Measurements from ENCODE around the gene RSPO4. TPM values are rescaled to one million over a fixed set of nuclear protein-coding genes. Genes with fewer than 3 reads are reported as not detected.

RSPO4 gene
- total RNA-seq, 1 donor from 2014 or later = 0.11 TPM

DNA sequence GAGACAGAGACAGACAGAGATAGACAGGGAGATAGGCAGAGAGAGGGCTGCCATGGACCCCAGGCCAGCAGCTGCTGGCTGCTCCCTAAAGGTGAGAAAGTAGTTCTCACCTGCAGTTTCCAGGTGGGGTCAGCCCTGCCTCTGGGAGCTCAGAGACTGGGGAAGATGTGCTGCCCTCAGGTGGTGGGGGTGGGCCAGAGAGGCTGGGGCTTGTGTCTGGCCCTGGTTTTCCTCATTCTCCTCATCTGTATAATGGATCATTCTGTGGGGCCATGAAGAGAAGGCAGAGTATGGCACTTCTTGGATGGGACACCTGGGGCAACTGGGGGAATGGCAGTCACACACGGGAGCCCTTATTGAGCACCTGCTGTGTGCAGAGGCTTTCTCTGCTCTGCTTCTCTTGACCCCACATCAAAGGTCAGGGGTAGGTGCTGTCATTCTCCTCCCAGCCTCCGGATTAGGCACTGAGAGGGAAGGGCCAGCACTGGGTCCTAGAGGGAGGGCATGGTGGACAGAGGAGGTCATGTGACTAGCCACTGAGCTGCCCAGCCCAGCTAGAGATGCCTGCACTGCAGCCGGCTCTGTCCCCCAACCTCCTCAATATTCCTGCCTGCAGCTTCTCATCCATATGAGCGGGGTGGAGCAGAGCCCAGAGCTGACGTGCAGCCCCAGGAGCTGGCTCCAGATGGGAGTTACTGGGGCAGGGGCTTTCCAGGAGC, 90.1 kb downstream of the RSPO4 start:
- Mint-ChIP-seq H3K27ac (no peak overlapping the region), H3K4me3 (no peak overlapping the region), H3K9me3 (no peaks in the 10 kb centered on the region), H3K4me1 (no peaks in the 10 kb centered on the region), H3K27me3 (peaks cover 24% of the 10 kb centered on the region), H3K36me3 (ENCODE audit: low read depth) (no peaks in the 10 kb centered on the region)
- no peak for ATAC-seq (ENCODE audit: low read depth)
- no peak for DNase-seq
- TF ChIP-seq, protein P1, sequence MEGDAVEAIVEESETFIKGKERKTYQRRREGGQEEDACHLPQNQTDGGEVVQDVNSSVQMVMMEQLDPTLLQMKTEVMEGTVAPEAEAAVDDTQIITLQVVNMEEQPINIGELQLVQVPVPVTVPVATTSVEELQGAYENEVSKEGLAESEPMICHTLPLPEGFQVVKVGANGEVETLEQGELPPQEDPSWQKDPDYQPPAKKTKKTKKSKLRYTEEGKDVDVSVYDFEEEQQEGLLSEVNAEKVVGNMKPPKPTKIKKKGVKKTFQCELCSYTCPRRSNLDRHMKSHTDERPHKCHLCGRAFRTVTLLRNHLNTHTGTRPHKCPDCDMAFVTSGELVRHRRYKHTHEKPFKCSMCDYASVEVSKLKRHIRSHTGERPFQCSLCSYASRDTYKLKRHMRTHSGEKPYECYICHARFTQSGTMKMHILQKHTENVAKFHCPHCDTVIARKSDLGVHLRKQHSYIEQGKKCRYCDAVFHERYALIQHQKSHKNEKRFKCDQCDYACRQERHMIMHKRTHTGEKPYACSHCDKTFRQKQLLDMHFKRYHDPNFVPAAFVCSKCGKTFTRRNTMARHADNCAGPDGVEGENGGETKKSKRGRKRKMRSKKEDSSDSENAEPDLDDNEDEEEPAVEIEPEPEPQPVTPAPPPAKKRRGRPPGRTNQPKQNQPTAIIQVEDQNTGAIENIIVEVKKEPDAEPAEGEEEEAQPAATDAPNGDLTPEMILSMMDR (IDR thresholded peaks at IDR 0.05) = no peak
- POLR2A ChIA-PET = no interaction called here
- intact Hi-C loops (cut with micrococcal nuclease) = no loop called here
- CTCF ChIA-PET = interaction anchor here (0.7 to 1.0 kb wide), 2 partner anchors 44 to 93 kb away, joined by 3 read pairs; no protein-coding TSS in a partner anchor

DNA sequence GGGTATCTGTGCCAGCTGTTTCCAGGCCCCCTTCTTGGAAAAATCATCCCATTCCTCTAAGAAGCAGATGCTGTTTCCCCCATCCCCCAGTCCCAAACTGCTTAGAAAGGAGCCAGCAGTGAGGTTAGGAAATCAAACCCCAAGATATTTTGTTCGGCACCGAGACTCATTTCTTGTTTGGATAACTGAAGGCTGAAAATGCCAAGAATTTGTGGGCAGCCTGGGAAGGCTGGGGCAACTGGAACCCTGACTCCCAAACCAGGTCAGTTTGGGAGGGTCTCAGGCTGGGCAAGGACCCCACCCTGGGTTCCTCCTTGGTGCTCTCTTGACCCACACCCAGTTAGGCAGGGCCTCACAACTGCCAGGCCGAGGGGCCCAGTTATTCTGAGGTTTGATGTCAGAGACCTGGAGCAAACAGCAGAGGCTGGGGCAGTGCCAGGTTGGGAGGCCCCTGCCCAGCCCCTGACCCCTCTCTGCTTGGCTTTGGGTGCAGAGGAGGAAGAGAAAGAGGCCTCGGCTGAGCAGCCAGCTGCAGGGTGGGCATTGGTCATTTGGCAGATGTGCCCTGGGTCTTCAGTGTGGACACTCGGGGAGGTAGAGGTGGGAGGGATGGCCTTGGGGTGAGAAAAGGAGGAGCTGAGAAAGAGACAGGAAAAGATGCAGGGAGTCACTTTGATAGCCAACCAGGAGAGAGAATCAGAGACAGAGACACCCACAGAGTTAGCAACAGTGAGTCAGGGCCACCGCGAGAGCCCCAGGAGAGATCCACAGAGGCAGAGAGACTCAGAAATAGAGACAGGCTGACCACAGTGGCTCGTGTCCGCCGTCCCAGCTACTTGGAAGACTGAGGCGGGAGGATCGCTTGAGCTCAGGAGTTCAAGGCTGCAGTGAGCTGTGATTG, 91.0 kb downstream of the RSPO4 start:
- POLR2A ChIA-PET = no interaction called here

DNA sequence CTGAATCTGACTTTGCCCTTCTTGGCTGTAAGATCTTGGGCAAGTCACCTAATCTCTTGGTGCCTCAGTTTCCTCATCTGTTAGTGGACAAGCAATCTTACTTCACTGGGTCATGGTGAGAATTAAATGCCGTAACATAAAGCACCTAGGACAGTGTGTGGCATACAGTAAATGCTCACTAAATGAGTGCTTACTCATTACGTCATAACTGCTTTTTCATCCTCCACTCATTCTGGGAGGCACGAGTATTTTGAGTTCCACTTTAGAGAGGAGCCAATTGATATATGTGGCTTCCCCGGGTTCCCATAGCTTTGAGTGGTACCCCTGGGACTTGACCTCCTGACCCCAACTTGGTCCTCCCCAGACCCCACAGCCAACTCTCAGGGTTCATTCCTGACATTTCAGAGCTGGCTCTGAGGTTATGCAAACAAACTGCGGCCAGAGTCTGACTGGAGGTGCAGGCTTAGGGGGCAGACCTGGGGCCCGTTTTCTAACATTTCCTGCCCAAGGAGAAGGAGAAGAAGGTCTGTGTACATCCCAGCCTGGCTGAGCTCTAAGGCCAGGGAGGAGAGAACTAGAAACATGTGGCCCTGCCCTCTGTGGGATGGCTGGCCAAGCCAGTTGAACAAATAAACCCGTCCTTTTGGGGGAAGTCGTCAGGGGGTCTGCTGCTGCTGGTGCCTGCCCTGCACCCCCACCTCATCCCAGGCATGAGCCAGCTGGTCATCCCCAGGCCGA, 91.8 kb downstream of the RSPO4 start:
- intact Hi-C loops (cut with micrococcal nuclease) = no loop called here
- POLR2A ChIA-PET = no interaction called here
- Mint-ChIP-seq H3K9me3 (no peaks in the 10 kb centered on the region), H3K4me3 (no peak overlapping the region), H3K4me1 (peaks cover 11% of the 10 kb centered on the region), H3K27me3 (peaks cover 16% of the 10 kb centered on the region), H3K36me3 (ENCODE audit: low read depth) (no peaks in the 10 kb centered on the region), H3K27ac (no peak overlapping the region)
- no peak for DNase-seq
- CTCF ChIA-PET = no interaction called here
- TF ChIP-seq, protein P1 (IDR thresholded peaks at IDR 0.05) = no peak
- ATAC-seq (ENCODE audit: low read depth) = no peak

More for the DNA sequence above, 91.0 kb downstream of the RSPO4 start:
- H3K36me3 Mint-ChIP-seq (ENCODE audit: low read depth) = no peaks in the 10 kb centered on the region
- H3K27ac Mint-ChIP-seq = no peak overlapping the region
- H3K9me3 Mint-ChIP-seq = no peaks in the 10 kb centered on the region
- DNase-seq = no peak
- H3K4me3 Mint-ChIP-seq = no peak overlapping the region
- peaks cover 18% of the 10 kb centered on the region for H3K27me3 Mint-ChIP-seq
- intact Hi-C loops (cut with micrococcal nuclease) = no loop called here
- TF ChIP-seq, protein P1 (IDR thresholded peaks at IDR 0.05) = no peak
- no peak for ATAC-seq (ENCODE audit: low read depth)
- H3K4me1 Mint-ChIP-seq = peaks cover 3% of the 10 kb centered on the region
- CTCF ChIA-PET = interaction anchor here (1.0 kb wide), 1 partner anchor 45 kb away, joined by 3 read pairs; no protein-coding TSS in a partner anchor

DNA sequence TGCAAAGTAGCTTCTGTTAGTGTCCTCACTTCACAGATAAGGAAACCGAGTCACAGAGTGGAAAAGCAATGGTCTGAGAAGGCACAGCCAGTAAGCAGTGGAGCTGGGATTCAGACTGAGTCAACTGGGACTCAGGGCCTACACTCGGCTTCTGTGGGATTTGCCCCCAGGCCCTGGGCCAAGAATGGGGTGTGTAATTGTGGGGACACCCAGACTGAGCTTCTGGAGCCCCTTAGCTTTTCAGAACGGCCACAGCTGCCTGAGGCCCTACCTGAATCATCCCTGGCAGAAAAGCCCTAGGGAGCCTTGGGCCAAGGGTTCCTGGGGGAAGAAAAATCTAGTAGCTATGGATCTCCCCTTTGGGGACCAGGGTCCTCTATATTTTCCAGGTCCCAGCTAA, 92.5 kb downstream of the RSPO4 start:
- ATAC-seq (ENCODE audit: low read depth) (no peak), DNase-seq (no peak)
- no peaks in the 10 kb centered on the region for H3K9me3 Mint-ChIP-seq
- CTCF ChIA-PET = no interaction called here
- intact Hi-C loops (cut with micrococcal nuclease) = no loop called here
- peaks cover 16% of the 10 kb centered on the region for H3K4me1 Mint-ChIP-seq
- H3K36me3 Mint-ChIP-seq (ENCODE audit: low read depth) = no peaks in the 10 kb centered on the region
- no peak overlapping the region for H3K27ac Mint-ChIP-seq
- TF ChIP-seq, protein P1 (IDR thresholded peaks at IDR 0.05) = no peak
- POLR2A ChIA-PET = no interaction called here
- no peak overlapping the region for H3K4me3 Mint-ChIP-seq
- H3K27me3 Mint-ChIP-seq = peaks cover 11% of the 10 kb centered on the region

Other genes starting within 250 kb of the RSPO4 start
- gene SLC52A3, start 233.8 kb downstream of the RSPO4 start, total RNA-seq = not detected in 2 replicates
- gene FAM110A, start 168.6 kb downstream of the RSPO4 start, total RNA-seq = 9.2 and 11.0 TPM in 2 replicates
- gene ANGPT4, start 86.0 kb downstream of the RSPO4 start, total RNA-seq = not detected in 2 replicates
- gene PSMF1, start 116.3 kb upstream of the RSPO4 start, total RNA-seq = 130 and 137 TPM in 2 replicates
- gene TMEM74B, start 182.7 kb upstream of the RSPO4 start, total RNA-seq = 0.20 TPM in 1 of 2 replicates, not detected in the other
- not detected in 2 replicates for gene C20orf202, start 201.1 kb upstream of the RSPO4 start, total RNA-seq
- gene RAD21L1, start 223.7 kb upstream of the RSPO4 start, total RNA-seq = not detected in 2 replicates

Measured in activated B cell treated with CpG ODN at 0.5 μM for 24 hours (primary cell).